AG10803 (cell line): ENCODE data around the gene SETBP1.
A peak's percentile ranks its signal among the peaks of the same experiment; 100 is the strongest.

Experiments used
- DNase-seq: peaks from one replicate; pipeline ENCODE4 v3.0.0; 2010; ENCODE audit warnings: low read depth
- H3K4me3 ChIP-seq: 2 replicates; pipeline ENCODE4 v1.5.1; 2011; ENCODE audit warnings: mild to moderate bottlenecking, low read length, control low read depth
- TF ChIP-seq, protein P1 (sequence below): conservative IDR thresholded peaks from 2 replicates; pipeline ENCODE4 v1.5.1; 2011; ENCODE audit warnings: mild to moderate bottlenecking, low read length, control low read depth, inconsistent platforms

The SETBP1 gene

DNA sequence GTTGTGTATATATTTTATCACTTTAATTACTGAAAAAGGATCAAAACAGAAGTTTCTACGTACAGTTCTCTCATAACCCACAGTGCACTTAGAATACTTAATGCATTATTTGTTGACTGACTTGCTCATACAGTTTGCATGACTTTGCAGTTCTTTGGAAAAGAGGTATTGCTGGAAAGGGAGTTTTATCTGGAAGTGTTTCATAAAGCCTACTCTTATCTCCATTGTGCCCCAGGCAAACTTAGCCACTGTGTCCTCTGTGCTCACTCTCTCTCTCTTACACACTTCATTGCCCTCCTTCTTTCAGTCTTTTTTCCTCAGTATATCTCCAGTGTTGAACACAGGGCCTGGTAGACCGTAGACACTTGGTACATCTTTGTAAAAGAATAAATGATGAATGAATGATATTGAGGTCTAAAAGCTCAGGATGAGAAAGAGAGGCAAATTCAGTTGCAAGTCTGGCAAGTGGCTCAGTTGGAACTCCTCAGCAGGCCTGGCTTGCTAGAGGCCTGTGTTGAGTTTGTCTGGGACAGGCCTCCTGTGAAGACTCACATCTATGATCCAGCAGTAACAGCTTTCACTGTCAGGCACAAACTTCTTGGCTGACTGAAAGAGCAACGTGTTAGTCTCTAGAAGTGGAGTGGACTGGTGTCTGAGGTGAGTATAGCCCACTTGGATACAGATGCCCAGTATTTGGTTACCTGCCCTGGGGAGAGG is 56.1 kb downstream of the SETBP1 start:
- DNase-seq, result no peak
- TF ChIP-seq, protein P1, sequence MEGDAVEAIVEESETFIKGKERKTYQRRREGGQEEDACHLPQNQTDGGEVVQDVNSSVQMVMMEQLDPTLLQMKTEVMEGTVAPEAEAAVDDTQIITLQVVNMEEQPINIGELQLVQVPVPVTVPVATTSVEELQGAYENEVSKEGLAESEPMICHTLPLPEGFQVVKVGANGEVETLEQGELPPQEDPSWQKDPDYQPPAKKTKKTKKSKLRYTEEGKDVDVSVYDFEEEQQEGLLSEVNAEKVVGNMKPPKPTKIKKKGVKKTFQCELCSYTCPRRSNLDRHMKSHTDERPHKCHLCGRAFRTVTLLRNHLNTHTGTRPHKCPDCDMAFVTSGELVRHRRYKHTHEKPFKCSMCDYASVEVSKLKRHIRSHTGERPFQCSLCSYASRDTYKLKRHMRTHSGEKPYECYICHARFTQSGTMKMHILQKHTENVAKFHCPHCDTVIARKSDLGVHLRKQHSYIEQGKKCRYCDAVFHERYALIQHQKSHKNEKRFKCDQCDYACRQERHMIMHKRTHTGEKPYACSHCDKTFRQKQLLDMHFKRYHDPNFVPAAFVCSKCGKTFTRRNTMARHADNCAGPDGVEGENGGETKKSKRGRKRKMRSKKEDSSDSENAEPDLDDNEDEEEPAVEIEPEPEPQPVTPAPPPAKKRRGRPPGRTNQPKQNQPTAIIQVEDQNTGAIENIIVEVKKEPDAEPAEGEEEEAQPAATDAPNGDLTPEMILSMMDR, result no peak
- H3K4me3 ChIP-seq, result no peak overlapping the region

- DNase-seq, result no peak
- no peak overlapping the region for H3K4me3 ChIP-seq
- TF ChIP-seq, protein P1, result no peak
Observed at GRCh38 chr18:44737623-44738022, 56.9 kb downstream of the SETBP1 start.

GRCh38 chr18:44740000-44740399 is 59.3 kb downstream of the SETBP1 start:
- no peak overlapping the region for H3K4me3 ChIP-seq
- TF ChIP-seq, protein P1, result no peak
- no peak for DNase-seq

- TF ChIP-seq, protein P1, result no peak
- no peak for DNase-seq
- no peak overlapping the region for H3K4me3 ChIP-seq
Observed at GRCh38 chr18:44741085-44741484, 60.4 kb downstream of the SETBP1 start.

- TF ChIP-seq, protein P1, result no peak
Observed at GRCh38 chr18:44741511-44741910, 60.8 kb downstream of the SETBP1 start.

GRCh38 chr18:44742126-44742525 is 61.4 kb downstream of the SETBP1 start:
- no peak for DNase-seq
- no peak overlapping the region for H3K4me3 ChIP-seq
- TF ChIP-seq, protein P1, result no peak

More at GRCh38 chr18:44741511-44741910, 60.8 kb downstream of the SETBP1 start:
- H3K4me3 ChIP-seq, result no peak overlapping the region
- no peak for DNase-seq

- no peak overlapping the region for H3K4me3 ChIP-seq
- TF ChIP-seq, protein P1, result no peak
- peak; percentile 79 for DNase-seq
Observed at GRCh38 chr18:44742718-44743311, 62.1 kb downstream of the SETBP1 start.
